GM19240 (cell line): ENCODE data around the gene TYRO3.
"Not testable (repeated sequence)": the region's sequence is repeated elsewhere in the genome, so short reads cannot be mapped to it uniquely, and the experiment has no call there.

Experiments
- DNase-seq: peaks from one replicate; pipeline ENCODE4 v3.0.0; 2011; ENCODE audit warnings: low spot score; ENCODE audit not compliant: insufficient read length

Gene TYRO3

GRCh38 chr15:41573396-41573795 is 14.4 kb downstream of the TYRO3 start:
- no peak for DNase-seq

GRCh38 chr15:41574158-41574557 is 15.1 kb downstream of the TYRO3 start:
- DNase-seq: no peak

DNA sequence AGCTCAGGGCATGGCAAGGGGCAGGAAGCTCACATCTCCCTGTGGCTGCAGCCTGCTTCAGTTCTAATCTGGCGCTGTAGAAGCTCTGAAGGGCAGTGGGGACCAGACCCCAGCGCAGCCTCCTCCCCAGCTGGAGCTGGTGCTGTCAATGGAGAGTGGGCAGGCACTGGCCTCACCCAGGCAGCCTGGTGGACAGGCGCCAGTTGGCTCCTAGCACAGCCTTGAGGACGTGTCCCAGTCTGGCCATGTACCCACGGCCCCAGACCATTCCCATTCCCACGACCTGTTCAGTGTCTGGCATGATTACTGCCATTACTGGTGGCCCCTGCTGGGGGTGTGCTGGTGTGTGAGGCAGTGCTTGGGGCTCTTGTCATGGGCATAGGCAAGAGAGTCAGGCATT is 16.3 kb downstream of the TYRO3 start:
- no peak for DNase-seq

GRCh38 chr15:41577863-41578735 is 19.1 kb downstream of the TYRO3 start:
- no peak for DNase-seq

DNA sequence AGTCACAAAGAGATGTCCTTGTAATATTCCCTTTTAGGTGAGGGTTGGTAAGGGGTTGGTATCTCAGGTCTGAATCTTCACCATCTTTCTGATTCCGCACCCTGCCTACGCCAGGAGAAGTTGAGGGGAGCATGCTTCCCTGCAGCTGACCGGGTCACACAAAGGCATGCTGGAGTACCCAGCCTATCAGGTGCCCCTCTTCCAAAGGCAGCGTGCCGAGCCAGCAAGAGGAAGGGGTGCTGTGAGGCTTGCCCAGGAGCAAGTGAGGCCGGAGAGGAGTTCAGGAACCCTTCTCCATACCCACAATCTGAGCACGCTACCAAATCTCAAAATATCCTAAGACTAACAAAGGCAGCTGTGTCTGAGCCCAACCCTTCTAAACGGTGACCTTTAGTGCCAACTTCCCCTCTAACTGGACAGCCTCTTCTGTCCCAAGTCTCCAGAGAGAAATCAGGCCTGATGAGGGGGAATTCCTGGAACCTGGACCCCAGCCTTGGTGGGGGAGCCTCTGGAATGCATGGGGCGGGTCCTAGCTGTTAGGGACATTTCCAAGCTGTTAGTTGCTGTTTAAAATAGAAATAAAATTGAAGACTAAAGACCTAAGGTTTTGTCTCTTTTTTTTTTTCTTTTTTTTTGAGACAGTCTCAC is 19.8 kb downstream of the TYRO3 start:
- no peak for DNase-seq

DNA sequence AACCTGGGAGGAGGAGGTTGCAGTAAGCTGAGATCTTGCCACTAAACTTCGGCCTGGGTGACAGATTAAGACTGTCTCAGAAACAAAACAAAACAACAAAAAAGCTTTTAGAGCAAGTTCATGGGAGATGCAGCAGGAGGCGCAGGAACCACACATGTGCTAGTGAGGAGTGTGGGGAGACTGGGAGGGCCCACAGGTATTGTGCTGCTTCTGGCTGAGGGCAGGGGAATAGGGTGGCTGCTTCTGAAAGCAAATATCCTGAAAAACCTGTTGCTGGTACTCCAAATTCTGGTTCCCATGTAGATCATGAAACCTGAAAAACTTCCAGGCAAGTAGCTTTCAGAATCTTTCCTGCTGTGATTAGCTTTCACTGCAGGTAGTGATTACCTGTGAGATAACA is 22.1 kb downstream of the TYRO3 start:
- no peak for DNase-seq

DNA sequence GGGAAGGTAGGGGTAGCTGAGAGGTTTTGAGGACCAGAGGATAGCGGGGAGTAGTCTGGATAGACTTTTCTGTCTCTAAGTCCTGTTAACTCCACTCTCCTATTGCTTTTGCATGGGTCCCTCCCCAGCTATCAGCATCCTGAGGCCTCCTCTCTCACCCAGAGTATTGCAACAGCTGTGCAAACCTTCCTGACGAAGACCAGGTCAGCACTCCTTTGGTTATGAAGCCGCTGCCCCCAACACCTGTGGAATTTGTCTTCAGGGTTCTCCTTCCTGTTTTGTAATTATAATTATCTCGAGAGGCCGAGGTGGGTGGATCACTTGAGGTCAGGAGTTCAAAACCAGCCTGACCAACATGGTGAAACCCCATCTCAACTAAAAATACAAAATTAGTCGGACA is 24.8 kb downstream of the TYRO3 start:
- DNase-seq: no peak

DNA sequence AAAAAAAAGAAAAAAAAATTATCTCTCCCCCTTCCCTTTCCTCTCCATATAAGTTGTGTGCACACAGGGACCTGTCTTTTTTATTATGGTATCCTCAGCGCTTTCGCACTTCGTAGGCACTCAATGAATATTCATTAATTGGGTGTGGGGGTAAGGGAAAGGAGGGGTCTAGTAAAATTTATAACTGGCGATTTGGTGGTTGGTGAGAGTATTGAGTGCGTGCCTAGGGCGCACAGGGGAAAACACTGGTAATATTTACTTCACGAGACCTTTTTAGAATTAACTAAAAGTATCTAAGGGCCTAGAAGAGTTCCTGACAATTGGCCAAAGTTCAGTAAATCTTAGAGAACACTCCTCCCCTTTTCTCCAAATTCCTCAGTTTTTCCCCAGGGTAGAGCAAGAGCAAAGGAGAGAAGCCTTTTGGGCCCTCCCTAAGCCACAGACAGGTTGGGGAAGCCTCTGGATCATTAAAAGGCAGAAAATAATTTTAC is 25.7 kb downstream of the TYRO3 start:
- no peak for DNase-seq

GRCh38 chr15:41585127-41586047 is 26.4 kb downstream of the TYRO3 start:
- no peak for DNase-seq

DNA sequence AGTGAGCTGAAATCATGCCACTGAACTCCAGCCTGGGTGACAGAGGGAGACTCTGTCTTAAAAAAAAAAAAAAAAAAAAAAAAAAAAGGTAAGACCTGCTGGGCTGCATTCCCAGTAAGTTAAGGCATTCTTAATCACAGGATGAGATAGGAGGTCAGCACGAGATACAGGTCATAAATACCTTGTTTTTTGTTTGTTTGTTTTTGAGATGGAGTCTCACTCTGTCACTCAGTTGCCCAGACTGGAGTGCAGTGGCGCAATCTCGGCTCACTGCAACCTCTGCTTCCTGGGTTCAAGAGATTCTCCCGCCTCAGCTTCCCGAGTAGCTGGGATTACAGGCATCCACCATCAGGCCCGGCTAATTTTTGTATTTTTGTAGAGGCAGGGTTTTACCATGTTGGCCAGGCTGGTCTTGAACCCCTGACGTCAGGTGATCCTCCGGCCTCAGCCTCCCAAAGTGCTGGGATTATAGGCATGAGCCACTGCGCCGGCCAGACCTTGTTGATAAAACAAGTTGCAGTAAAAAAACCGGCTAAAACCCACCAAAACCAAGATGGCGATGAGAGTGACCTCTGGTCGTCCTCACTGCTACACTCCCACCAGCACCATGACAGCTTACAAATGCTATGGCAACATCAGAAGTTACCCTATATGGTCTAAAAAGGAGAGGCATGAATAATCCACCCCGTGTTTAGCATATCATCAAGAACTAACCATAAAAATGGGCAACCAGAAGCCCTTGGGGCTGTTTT is 27.7 kb downstream of the TYRO3 start:
- not testable (repeated sequence) for DNase-seq

GRCh38 chr15:41589018-41589417 is 30.0 kb downstream of the TYRO3 start:
- not testable (repeated sequence) for DNase-seq

DNA sequence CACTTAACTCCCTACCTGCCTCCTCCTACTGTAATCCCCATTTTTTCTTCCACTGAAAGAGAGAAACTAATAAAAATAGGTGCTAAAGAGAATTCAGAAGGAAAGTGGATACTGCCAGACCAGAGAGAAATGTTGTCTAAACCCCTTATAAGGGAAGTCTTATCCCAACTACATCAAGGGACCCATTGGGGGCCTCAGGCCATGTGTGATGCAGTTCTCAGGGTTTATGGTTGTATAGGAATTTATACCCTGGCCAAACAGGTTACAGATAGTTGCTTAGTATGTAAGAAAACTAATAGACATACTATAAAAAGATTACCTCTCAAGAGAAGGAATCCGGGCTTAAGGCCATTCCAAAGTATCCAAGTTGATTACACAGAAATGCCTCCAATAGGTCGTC is 30.6 kb downstream of the TYRO3 start:
- DNase-seq: not testable (repeated sequence)

DNA sequence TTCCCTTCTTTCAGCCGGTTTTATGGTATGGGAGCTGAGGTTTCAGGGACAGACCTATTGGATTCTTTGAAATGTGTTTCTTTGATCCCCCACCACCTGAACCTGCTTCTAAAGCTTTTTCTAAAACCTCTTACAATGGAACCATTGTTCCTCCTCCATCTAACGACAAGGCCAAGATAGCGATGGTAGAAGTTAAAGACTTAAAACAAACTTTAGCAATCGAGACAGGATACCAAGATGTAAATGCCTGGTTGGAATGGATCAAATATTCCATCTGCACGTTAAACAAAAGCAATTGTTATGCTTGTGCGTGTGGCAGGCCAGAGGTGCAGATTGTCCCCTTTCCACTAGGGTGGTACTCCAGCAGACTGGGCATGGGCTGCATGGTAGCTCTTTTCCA is 32.2 kb downstream of the TYRO3 start:
- DNase-seq: not testable (repeated sequence)

GRCh38 chr15:41592718-41593117 is 33.7 kb downstream of the TYRO3 start:
- DNase-seq: not testable (repeated sequence)

- no peak for DNase-seq
Observed at GRCh38 chr15:41594801-41595746, 36.1 kb downstream of the TYRO3 start.

GRCh38 chr15:41596972-41597371 is 38.0 kb downstream of the TYRO3 start:
- no peak for DNase-seq

- DNase-seq: no peak
Observed at GRCh38 chr15:41597787-41598186, 38.8 kb downstream of the TYRO3 start.

DNA sequence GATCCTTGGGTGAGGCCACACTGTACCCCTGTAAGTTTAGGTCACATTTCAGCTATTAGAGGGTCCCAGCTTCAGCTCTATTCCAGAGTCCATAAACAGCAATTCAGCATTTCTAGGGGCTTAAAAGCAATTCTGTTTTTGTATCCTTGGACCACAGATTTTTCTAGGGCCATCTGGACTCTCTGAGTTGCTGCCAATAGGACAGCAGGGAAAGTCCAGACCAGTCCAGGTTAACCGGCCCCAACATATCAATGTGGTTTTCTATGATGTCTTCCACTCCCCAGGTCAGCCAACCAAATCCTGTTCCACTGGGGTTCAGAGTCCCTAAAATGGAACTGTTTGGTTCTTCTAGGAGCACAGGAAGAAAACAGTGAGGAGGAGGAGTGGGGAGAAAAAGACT is 40.0 kb downstream of the TYRO3 start:
- DNase-seq: no peak

GRCh38 chr15:41603411-41603935 is 44.5 kb downstream of the TYRO3 start:
- no peak for DNase-seq
